Measurements from ENCODE around the gene PICK1. TPM values are rescaled to one million over a fixed set of nuclear protein-coding genes. Genes with fewer than 3 reads are reported as not detected.

Gene PICK1
- 6.1 and 11.1 TPM in 2 replicates for total RNA-seq

GRCh38 chr22:38056969-38057891 is at the start of gene PICK1:
Gene PICK1, plus strand, starts transcription at chr22:38057404. Its CDS starts 406 bp downstream, at chr22:38057810.

GRCh38 chr22:38083931-38084631 is 26.9 kb downstream of the PICK1 start, which contains the start of gene SLC16A8:
Gene SLC16A8, minus strand, starts transcription at chr22:38084184. Its CDS starts 1,311 bp downstream, at chr22:38082873.

GRCh38 chr22:38110008-38110862 is 53.0 kb downstream of the PICK1 start, which contains the start of gene BAIAP2L2:
Gene BAIAP2L2, minus strand, starts transcription at chr22:38110684. Its CDS starts 159 bp downstream, at chr22:38110525.

Other genes with a start within 250 kb of the PICK1 start
- 18.0 and 32.3 TPM in 2 replicates for gene GCAT, start 249.5 kb upstream of the PICK1 start, total RNA-seq
- not detected in 2 replicates for gene GALR3, start 234.0 kb upstream of the PICK1 start, total RNA-seq
- gene ANKRD54, start 213.1 kb upstream of the PICK1 start, total RNA-seq, result 30.6 and 41.4 TPM in 2 replicates
- gene EIF3L, start 208.0 kb upstream of the PICK1 start, total RNA-seq, result 327 and 367 TPM in 2 replicates
- 49.0 and 49.1 TPM in 2 replicates for gene MICALL1, start 151.1 kb upstream of the PICK1 start, total RNA-seq
- 0.22 and 0.27 TPM in 2 replicates for gene C22orf23, start 103.8 kb upstream of the PICK1 start, total RNA-seq
- gene POLR2F, start 103.7 kb upstream of the PICK1 start, total RNA-seq, result 24.6 and 40.6 TPM in 2 replicates
- gene SOX10, start 72.8 kb upstream of the PICK1 start, total RNA-seq, result not detected in 2 replicates
- gene SLC16A8, start 26.8 kb downstream of the PICK1 start, total RNA-seq, result not detected in 2 replicates
- 0.22 and 0.40 TPM in 2 replicates for gene BAIAP2L2, start 53.3 kb downstream of the PICK1 start, total RNA-seq
- gene PLA2G6, start 124.4 kb downstream of the PICK1 start, total RNA-seq, result 3.5 and 4.7 TPM in 2 replicates
- gene MAFF, start 144.6 kb downstream of the PICK1 start, total RNA-seq, result 53.6 and 66.6 TPM in 2 replicates
- 48.8 and 56.5 TPM in 2 replicates for gene TMEM184B, start 215.6 kb downstream of the PICK1 start, total RNA-seq

Measured in thoracic aorta endothelial cell (primary cell).